Ishikawa (cell line): ENCODE data around the gene NMU.

ENCODE experiments used
- CEBPB ChIP-seq: IDR thresholded peaks from 2 replicates; pipeline ENCODE4 v1.6.1; 2012
- CREB1 ChIP-seq: IDR thresholded peaks from 2 replicates; pipeline ENCODE4 v1.6.1; 2012; ENCODE audit warnings: low read depth
- EGR1 ChIP-seq: IDR thresholded peaks from 2 replicates; pipeline ENCODE4 v1.6.1; 2012
- EP300 ChIP-seq: IDR thresholded peaks from 2 replicates; pipeline ENCODE4 v1.6.1; 2012; ENCODE audit warnings: borderline replicate concordance
- FOXM1 ChIP-seq: IDR thresholded peaks from 2 replicates; pipeline ENCODE4 v1.6.1; 2012; ENCODE audit warnings: low read depth, borderline replicate concordance
- MAX ChIP-seq: IDR thresholded peaks from 2 replicates; pipeline ENCODE4 v1.6.1; 2012
- RAD21 ChIP-seq: IDR thresholded peaks from 2 replicates; pipeline ENCODE4 v1.6.1; 2012; ENCODE audit warnings: low read depth
- REST ChIP-seq: IDR thresholded peaks from 2 replicates; pipeline ENCODE4 v1.6.1; 2012; ENCODE audit warnings: low read depth, mild to moderate bottlenecking
- TAF1 ChIP-seq: IDR thresholded peaks from 2 replicates; pipeline ENCODE4 v1.6.1; 2012; ENCODE audit warnings: low read depth, mild to moderate bottlenecking
- TCF12 ChIP-seq: IDR thresholded peaks from 2 replicates; pipeline ENCODE4 v1.6.1; 2012; ENCODE audit warnings: low read depth
- TEAD4 ChIP-seq: IDR thresholded peaks from 2 replicates; pipeline ENCODE4 v1.6.1; 2012
- USF1 ChIP-seq: IDR thresholded peaks from 2 replicates; pipeline ENCODE4 v1.6.1; 2012
- YY1 ChIP-seq: IDR thresholded peaks from 2 replicates; pipeline ENCODE4 v1.6.1; 2012; ENCODE audit warnings: low read depth
- ZBTB7A ChIP-seq: IDR thresholded peaks from 2 replicates; pipeline ENCODE4 v1.6.1; 2012; ENCODE audit warnings: low read depth

DNA sequence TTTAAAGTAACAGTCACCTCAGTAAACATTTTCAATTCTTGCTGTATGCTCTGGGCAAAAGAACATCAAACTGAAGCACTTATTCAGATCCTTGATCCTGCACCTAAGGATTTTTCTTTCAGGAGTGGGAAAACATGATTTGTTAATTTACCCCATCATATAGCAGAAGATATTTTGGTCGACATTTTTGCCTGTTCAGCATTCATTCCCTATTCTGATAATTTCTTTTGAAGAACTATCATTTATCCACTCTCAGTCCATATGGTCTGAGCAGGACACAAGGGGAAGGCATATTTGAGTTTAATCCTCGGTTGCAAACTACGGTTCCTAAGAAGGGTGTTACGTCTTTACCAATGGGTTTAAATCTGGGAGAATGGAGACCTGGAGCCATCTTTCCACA lies 88.2 kb downstream of the NMU start:
- TF ChIP-seq EGR1 (no peak), EP300 (no peak), YY1 (no peak), TCF12 (no peak), RAD21 (no peak), TEAD4 (no peak), CEBPB (no peak), TAF1 (no peak), REST (no peak), USF1 (no peak), ZBTB7A (no peak), MAX (no peak), CREB1 (no peak), FOXM1 (no peak)
